OCI-M2 (cell line): ENCODE data around the gene SORCS3.

Experiments used
- DNase-seq: peaks from one replicate; lab custom pipeline; 2025; ENCODE audit not compliant: unreplicated experiment; lab: John Stamatoyannopoulos, UW

The SORCS3 gene

GRCh38 chr10:105161149-105161548, 520.1 kb downstream of the SORCS3 start:
- no peak for DNase-seq

DNA sequence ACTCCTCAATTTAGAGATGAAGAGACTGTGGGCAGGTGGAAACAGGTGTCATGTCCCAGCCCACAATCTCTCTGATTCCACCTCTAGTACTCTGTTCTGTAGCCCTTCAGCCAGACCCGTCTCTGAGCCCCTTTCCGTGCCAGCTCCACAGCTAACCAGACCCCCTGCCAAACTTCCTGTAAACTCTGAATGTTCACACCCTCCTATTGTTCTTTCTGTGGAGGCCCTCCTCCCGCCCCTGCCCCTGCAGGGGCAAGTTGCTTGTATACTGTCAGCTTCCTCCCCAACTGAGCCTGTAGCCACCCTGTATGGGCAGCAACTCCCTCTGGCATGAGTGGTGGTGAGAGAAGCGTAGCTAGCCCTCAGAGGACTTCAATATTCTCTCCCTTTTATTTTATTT, 520.7 kb downstream of the SORCS3 start:
- DNase-seq, result no peak

DNA sequence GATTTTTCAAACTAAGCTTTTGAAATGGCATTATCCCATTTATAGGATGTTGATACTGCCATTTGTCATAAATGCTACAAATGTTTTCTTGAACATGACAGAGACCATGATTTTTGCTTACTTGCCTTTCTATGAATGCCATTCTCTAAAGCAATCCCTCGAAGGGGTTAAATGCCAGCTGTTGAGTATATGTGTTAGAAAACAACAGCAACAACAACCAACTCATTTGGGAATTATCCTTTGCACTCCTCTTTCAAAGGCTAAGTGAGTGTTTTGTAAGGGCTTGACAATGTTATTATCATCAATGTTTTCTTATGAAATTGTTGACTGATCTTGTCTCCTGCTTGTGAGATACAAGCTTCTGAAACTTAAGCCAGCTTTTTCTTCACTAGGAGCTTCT, 529.4 kb downstream of the SORCS3 start:
- DNase-seq, result no peak

DNA sequence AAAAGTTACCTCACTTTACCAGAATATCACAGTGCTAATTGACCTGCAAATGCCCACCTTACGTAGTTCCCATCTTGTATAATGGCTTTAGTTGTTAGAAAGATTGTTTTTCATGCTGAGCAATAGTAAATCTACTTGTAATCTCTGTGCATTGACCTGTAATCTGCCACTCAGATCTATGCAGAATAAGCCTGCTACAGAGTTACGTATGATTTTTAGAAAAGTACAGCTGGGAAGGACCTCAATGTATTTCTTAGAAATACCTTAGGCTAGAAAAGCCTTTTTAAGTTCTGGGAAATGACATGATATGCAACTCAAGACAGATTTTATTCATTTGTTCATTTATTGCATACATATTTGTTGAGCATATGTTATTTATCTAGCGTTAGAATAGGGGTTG, 530.9 kb downstream of the SORCS3 start:
- DNase-seq, result no peak

DNA sequence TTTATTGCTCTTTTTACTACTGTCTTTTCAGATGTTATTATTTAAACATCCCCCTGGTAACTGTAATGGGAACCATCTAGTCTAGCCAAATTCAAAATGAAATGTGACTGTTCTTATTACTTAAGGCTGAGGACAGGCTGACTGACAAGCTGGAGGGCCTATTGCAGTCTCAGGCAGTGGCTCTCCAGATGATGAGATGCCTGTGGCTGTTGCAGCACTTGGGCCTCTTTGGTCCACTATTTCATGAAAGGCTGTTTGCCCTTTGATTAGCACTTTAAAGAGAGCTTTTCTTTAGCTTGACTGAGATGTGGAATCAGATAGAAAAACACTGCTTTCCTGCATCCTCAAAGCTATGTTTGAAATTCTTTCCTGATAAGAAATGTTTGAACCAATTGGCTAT, 540.5 kb downstream of the SORCS3 start:
- DNase-seq, result no peak

- DNase-seq, result no peak
Measured at GRCh38 chr10:105183536-105183935, 542.4 kb downstream of the SORCS3 start.

- DNase-seq, result no peak
Measured at GRCh38 chr10:105185161-105185560, 544.1 kb downstream of the SORCS3 start.

DNA sequence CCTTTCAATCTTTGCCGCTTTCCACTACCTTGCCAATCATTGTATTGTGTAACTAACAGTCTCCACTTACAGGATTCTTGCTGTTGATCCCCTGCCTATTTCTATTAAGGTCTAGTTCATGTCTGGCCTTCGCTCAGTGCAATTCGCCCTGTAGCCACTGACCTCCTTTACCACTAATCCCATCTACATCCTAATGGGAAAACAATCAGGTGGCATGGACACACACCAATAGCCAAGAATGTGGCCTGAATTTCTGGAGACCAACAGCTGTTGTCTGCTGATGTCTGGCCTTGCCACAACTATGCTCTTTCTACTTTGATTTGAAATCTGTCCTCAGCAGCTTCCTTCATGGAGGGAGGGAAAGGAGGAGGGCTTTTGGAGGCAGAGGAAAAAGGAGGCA, 546.2 kb downstream of the SORCS3 start:
- DNase-seq, result no peak

- no peak for DNase-seq
Measured at GRCh38 chr10:105188737-105189462, 547.8 kb downstream of the SORCS3 start.

GRCh38 chr10:105189463-105189800, 548.3 kb downstream of the SORCS3 start:
- DNase-seq, result no peak

GRCh38 chr10:105192146-105192545, 551.1 kb downstream of the SORCS3 start:
- no peak for DNase-seq

- DNase-seq, result no peak
Measured at GRCh38 chr10:105192861-105193260, 551.8 kb downstream of the SORCS3 start.

DNA sequence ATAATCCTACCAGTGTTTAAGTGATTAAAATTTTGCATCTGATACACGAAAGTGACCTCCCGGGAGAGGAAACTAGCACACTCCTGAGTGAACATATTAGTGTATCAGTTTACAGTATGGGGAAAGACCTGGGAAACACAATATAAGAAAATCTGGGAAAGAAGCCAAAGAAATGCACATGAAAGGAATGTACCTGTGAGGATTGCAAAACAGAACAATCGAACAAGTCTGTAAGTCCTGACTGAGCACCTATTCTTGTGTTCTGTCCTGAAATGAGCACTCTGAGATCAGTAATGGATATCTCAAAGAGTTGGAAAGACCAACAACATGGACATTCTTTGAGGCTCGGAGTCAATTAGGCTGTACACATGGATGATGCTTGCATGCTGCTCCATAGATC, 554.7 kb downstream of the SORCS3 start:
- DNase-seq, result no peak

DNA sequence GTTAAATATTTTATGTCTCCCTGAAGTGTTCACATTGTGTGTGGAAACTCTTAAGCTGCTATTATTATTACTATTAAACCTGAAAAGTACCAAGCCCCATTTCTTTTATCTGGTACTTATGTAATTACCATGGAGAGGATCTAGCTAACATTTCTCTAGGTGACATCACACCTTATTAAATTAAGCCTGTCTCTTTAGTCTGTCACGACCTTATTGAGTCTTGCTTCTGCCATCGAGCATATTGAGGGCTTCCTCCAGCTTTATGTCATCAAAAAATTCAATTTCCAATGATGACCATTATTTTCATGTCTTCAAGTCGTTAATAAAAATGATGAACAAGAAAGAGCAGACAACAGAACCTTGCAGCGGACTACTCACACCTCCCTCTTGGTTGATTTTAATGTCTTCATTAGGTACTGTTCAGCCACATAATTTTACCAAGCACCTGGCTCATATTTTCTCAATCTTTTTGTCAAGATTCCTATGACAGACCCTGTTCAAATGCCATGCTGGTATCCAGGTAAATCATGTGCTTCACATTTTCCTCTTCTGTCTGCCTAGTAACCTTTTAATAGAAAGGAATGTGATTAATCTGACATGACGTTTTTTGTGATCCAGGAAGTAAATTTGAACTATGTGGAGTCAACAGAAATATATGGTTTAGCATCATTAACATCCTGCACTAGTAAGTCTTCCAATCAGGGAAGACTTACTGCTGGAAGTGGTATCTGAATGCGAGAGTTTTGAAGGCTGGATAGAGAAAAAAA, 556.7 kb downstream of the SORCS3 start:
- no peak for DNase-seq

DNA sequence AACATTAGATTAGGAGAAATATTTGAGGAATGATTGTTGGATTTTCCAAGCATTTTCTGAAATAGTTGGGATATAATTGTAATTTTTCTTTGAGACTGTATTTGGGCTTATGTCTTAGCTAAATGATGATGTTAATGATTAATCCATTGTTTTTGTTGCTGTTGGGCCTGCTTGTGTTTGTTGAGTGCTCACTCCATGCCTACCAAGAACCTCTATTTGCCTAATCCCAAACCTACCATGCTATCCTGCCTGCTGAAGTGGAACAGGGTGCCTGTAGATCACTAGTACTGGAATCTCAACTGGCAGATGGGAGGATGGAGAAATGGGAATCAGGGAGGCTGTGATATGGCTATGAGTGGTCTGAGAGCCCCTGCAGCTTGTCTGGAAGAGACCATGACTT, 565.5 kb downstream of the SORCS3 start:
- no peak for DNase-seq

DNA sequence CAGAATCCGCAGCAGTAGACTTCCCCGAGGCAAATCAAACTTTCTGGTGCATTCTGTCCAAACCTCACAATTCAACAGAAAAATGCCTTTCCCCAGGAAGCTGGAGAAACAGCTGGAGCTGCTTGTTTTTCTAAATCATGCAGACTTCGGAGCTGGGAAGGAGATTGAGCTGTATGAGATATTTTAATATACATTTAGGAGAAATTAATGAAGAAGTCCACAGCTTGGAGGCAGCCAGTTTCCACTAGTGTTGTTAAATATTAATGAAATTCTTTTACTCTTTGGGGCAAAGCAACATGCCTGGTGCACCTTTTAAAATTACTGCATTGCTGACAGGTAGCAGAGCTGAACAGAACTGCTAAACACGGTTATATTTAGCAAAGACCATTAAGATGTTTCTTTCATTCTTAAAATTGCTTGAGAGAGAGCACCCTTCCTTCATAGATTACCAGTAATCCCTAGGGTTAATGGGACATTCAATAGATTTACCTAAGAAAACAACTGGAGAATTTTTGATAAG, 566.4 kb downstream of the SORCS3 start:
- DNase-seq, result no peak

DNA sequence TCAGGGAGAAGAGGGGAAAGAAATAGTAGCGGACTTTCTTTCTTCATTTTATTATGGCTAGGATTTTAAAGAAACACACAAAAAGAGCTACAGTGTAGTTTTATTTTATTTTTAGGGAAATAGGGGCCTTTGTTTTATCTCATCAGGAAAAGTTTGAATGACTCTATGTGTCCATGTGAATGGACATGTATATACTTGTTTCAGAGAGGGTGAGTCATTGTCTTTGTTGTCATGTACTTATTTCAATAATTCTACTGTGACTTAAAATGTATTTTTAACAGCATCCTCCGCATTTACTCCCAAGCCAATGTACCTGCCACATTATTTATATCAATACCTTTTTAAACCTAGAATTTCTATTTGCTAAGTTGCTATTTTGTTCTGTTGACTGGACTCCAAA, 569.5 kb downstream of the SORCS3 start:
- DNase-seq, result no peak

- no peak for DNase-seq
Measured at GRCh38 chr10:105237685-105238084, 596.6 kb downstream of the SORCS3 start.

DNA sequence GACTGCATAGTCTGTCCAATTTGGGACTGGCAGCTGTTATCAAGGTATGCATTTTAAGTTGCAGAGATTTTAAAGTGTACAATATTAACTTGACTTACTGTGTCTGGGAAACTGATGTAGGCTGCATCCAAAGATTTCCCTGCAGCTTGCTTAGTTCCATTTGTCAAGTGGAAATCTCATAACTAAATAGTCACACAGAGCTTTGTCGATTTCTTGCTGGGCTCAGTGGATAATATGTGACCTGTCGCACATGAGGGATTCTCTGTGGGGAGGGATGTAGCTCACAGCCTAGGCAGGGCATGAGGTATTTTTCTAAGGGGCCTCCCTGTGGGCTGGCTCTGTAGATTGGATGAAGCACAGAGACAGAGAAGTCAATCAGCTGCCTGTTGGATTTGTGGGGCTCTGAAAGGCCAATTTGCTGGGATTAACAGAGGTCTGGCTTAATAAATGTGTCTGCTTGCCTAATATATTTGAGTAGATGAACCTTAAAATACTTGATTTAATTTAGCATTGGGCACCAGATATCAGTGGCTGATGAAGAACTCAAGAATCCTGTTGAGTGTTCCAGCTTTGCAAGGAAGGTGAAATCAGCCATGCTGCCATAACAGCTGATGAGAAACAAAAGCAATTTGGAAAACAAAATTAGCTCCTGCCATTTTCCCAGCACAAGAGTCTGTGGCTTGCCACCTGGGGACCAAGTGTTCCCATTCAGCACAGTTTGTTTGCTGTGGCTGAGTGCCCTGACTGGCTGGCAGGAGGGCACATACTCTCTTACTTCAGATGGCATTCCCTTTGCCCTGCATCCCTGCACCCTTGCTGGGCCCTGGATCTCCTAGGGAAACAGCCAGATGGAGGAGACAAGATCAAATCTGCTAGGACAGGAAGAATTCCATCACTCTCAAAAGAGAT, 598.5 kb downstream of the SORCS3 start:
- no peak for DNase-seq

- no peak for DNase-seq
Measured at GRCh38 chr10:105241254-105241653, 600.2 kb downstream of the SORCS3 start.

DNA sequence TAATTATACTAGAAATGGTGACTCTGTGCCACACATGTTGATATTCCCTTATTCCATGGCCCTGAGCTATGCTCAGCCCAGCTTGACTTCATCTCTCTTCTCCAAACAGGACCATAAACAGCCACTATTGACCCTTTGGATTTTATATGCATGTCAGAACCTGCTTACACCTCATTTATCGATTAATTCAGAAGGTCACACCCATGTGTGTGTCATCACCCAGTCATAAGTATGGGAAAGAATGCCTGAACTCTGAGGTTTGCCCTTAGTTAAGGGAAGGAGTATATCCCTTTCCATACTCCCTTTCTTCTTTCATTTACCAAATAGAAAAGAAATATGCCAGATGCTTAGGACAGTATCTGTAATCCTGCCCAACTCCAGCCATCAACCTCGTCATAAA, 602.3 kb downstream of the SORCS3 start:
- DNase-seq, result no peak

- no peak for DNase-seq
Measured at GRCh38 chr10:105243825-105244224, 602.7 kb downstream of the SORCS3 start.
